Measurements from ENCODE around the gene ODAD2.

- TF ChIP-seq, protein P1, sequence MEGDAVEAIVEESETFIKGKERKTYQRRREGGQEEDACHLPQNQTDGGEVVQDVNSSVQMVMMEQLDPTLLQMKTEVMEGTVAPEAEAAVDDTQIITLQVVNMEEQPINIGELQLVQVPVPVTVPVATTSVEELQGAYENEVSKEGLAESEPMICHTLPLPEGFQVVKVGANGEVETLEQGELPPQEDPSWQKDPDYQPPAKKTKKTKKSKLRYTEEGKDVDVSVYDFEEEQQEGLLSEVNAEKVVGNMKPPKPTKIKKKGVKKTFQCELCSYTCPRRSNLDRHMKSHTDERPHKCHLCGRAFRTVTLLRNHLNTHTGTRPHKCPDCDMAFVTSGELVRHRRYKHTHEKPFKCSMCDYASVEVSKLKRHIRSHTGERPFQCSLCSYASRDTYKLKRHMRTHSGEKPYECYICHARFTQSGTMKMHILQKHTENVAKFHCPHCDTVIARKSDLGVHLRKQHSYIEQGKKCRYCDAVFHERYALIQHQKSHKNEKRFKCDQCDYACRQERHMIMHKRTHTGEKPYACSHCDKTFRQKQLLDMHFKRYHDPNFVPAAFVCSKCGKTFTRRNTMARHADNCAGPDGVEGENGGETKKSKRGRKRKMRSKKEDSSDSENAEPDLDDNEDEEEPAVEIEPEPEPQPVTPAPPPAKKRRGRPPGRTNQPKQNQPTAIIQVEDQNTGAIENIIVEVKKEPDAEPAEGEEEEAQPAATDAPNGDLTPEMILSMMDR (IDR thresholded peaks at IDR 0.05; ENCODE audit: insufficient read depth, low read depth, low read length): no peak
- TF ChIP-seq EZH2 (IDR thresholded peaks at IDR 0.05; ENCODE audit: insufficient read depth, low read length): no peak
Measured at GRCh38 chr10:27832826-27833225, 166.1 kb downstream of the ODAD2 start.

Measured in astrocyte (in vitro differentiated cells and primary cell).